Neuronal stem cell (in vitro differentiated cells): ENCODE data around the gene PRPF18.

ENCODE experiments used
- DNase-seq: peaks from one replicate; pipeline ENCODE4 v3.0.0-alpha.2; 2013; ENCODE audit warnings: low spot score
- H2AFZ ChIP-seq: one replicate; pipeline ENCODE4 v1.6.1; 2013; ENCODE audit warnings: mild to moderate bottlenecking, low read length, inconsistent platforms
- H2AK5ac ChIP-seq: 2 replicates; pipeline ENCODE4 v1.6.1; 2013; ENCODE audit warnings: low read depth, mild to moderate bottlenecking, inconsistent platforms, low read length, moderate library complexity, mixed read lengths
- H2BK120ac ChIP-seq: 2 replicates; pipeline ENCODE4 v1.6.1; 2013; ENCODE audit warnings: low read depth, mild to moderate bottlenecking, inconsistent platforms, low read length, moderate library complexity, mixed read lengths
- H2BK12ac ChIP-seq: one replicate; pipeline ENCODE4 v1.6.1; 2013; ENCODE audit warnings: low read length, inconsistent platforms
- H2BK15ac ChIP-seq: 2 replicates; pipeline ENCODE4 v1.6.1; 2013; ENCODE audit warnings: mild to moderate bottlenecking, low read length, inconsistent platforms, mixed read lengths
- H2BK5ac ChIP-seq: one replicate; pipeline ENCODE4 v1.6.1; 2013; ENCODE audit warnings: inconsistent platforms, mild to moderate bottlenecking, low read length, moderate library complexity
- H3K14ac ChIP-seq: one replicate; pipeline ENCODE4 v1.6.1; 2013; ENCODE audit warnings: low read length, inconsistent platforms
- H3K18ac ChIP-seq: 2 replicates; pipeline ENCODE4 v1.6.1; 2013; ENCODE audit warnings: low read length, inconsistent platforms
- H3K23ac ChIP-seq: 2 replicates; pipeline ENCODE4 v1.6.1; 2013; ENCODE audit warnings: low read depth, mild to moderate bottlenecking, mixed read lengths, low read length, inconsistent platforms; ENCODE audit not compliant: poor library complexity
- H3K27ac ChIP-seq: replicated peaks from 3 replicates; pipeline ENCODE4 v1.5.1; 2013; ENCODE audit warnings: low read length, inconsistent platforms
- H3K27me3 ChIP-seq, 3 experiments: 2 replicates each; pipeline ENCODE4 v1.6.1; 2013; ENCODE audit warnings: low read length in 3 of 3, mild to moderate bottlenecking in 2 of 3, inconsistent platforms in 1 of 3, low read depth in 1 of 3, mixed read lengths in 1 of 3, moderate library complexity in 1 of 3; ENCODE audit not compliant: control insufficient read depth in 3 of 3, insufficient read depth in 3 of 3
- H3K36me3 ChIP-seq, 2 donors: replicated peaks in 1 of 2; 2 replicates each; pipeline ENCODE4 v1.6.1; 2013; ENCODE audit warnings: low read length in 2 of 2; ENCODE audit not compliant: control insufficient read depth in 2 of 2, insufficient read depth in 2 of 2
- H3K4ac ChIP-seq: 2 replicates; pipeline ENCODE4 v1.6.1; 2013; ENCODE audit warnings: inconsistent platforms, mild to moderate bottlenecking, low read length, moderate library complexity
- H3K4me1 ChIP-seq, 2 donors: 1 replicate in 1 of 2; 2 replicates in 1 of 2; pipeline ENCODE4 v1.6.1; 2013; ENCODE audit warnings: low read length in 2 of 2, low read depth in 1 of 2; ENCODE audit not compliant: control insufficient read depth in 2 of 2, insufficient read depth in 1 of 2
- H3K4me2 ChIP-seq: one replicate; pipeline ENCODE4 v1.6.1; 2013; ENCODE audit warnings: mild to moderate bottlenecking, low read length, inconsistent platforms; ENCODE audit not compliant: insufficient read depth, poor library complexity, severe bottlenecking
- H3K4me3 ChIP-seq, 2 donors: 2 replicates each; pipeline ENCODE4 v1.5.1; 2013; ENCODE audit warnings: low read length in 2 of 2, mild to moderate bottlenecking in 2 of 2, inconsistent platforms in 1 of 2, moderate library complexity in 1 of 2
- H3K79me1 ChIP-seq: one replicate; pipeline ENCODE4 v1.6.1; 2013; ENCODE audit warnings: low read depth, mild to moderate bottlenecking, inconsistent platforms, low read length, moderate library complexity
- H3K9ac ChIP-seq: one replicate; pipeline ENCODE4 v1.6.1; 2013; ENCODE audit warnings: mild to moderate bottlenecking, low read depth, low read length, inconsistent platforms; ENCODE audit not compliant: poor library complexity
- H3K9me3 ChIP-seq, 2 donors: replicated peaks in 1 of 2; 2 replicates each; pipeline versions ENCODE3 to v1.6.1; 2013; ENCODE audit warnings: low read length in 2 of 2, mild to moderate bottlenecking in 2 of 2, inconsistent platforms in 1 of 2, low read depth in 1 of 2, mixed read lengths in 1 of 2, moderate library complexity in 1 of 2; ENCODE audit not compliant: control insufficient read depth in 2 of 2, insufficient read depth in 1 of 2
- H4K8ac ChIP-seq: one replicate; pipeline ENCODE4 v1.6.1; 2013; ENCODE audit warnings: low read depth, mild to moderate bottlenecking, inconsistent platforms, low read length, moderate library complexity
- H4K91ac ChIP-seq: one replicate; pipeline ENCODE4 v1.6.1; 2013; ENCODE audit warnings: low read length, low read depth, mild to moderate bottlenecking, inconsistent platforms; ENCODE audit not compliant: poor library complexity
- WGBS, 2 donors: extraction: QIAGEN DNeasy Blood & Tissue Kit; methylation state at CpG; one replicate each; pipeline ENCODE4 v1.1.7; 2013; ENCODE audit warnings: missing lambda C conversion rate in 2 of 2, mixed read lengths in 1 of 2; ENCODE audit not compliant: insufficient read length in 2 of 2, insufficient replicate concordance in 1 of 2; ENCODE audit errors: extremely low coverage in 2 of 2; 5-methylcytosine and 5-hydroxymethylcytosine counted together

Gene PRPF18

DNA sequence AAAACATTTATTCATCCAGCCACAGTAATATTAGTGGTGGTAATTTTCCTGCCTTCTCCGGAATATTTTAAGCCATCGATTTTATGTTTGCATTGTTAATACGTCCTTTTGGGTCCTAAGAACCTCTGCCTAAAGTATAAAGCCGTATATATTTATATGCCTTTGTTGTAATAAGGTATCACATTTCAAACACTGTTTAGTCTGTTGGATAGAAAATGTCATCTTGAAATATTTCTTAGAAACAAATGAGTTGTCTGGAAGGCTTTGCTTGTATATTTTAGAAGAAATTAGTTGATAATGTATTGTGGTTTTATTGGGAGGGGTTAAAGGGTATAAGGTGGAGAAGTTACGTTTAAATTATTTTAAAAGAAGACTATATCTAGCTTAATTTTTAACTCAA lies 11.1 kb downstream of the PRPF18 start:
- Histone ChIP-seq H4K8ac (no peak overlapping the region), H2AFZ (no peak overlapping the region), H4K91ac (no peak overlapping the region), H3K79me1 (no peaks in the 10 kb centered on the region), H3K27me3 (no peaks in the 10 kb centered on the region), H3K4me2 (no peak overlapping the region), H2BK120ac (no peak overlapping the region), H3K9me3 (no peaks in the 10 kb centered on the region), H3K14ac (no peak overlapping the region), H3K23ac (no peak overlapping the region), H3K4me3 (no peak overlapping the region), H3K9ac (no peak overlapping the region), H2BK5ac (no peak overlapping the region), H3K18ac (no peak overlapping the region), H3K36me3 (peaks cover 0 to 37% of the 10 kb centered on the region in 2 donors), H3K27ac (no peak overlapping the region), H2BK15ac (no peak overlapping the region), H3K4me1 (no peaks in the 10 kb centered on the region), H3K4ac (no peak overlapping the region), H2AK5ac (no peak overlapping the region), H2BK12ac (no peak overlapping the region)
- WGBS, 2 donors: 100% methylated on average over 1 of the region's 5 CpGs; no CpG with 5 or more reads in 1 of the 2 donors
- DNase-seq: no peak

DNA sequence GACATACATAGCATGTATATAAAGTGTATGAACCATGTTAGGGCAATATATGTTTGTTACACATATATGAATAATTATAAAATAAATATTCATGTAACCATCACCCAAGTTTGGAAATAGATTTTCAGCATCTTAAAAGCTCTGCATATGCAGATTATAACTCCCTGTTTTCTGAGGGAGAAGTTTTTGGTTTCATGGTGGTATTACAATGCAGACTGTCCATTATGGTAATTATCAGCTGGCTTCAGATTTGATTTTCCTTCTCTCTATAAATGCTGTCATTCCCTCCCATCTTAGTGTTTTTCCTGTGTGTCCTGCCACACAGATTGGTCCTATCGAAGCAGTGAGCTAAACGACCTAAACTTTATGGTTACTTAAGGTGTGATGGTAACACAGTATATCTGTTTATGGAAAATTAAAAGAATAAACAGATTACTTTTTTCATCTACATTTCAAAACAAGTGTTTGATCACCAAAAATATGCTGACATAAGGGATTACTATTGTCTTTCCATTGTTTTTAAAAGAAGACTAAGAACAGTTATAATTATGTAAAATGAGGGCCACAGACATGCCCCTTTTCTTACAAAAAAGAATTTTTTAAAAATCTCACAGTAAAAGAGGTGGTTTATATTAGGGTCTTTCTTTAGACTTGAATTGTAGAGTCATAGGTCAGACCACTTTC lies 17.7 kb downstream of the PRPF18 start:
- no CpG with 5 or more reads among the region's 2 CpGs for WGBS, 2 donors
- no peak overlapping the region for H3K18ac ChIP-seq
- no peak overlapping the region for H2BK15ac ChIP-seq
- no peak overlapping the region for H2BK120ac ChIP-seq
- H3K4me3 ChIP-seq: no peak overlapping the region
- H4K91ac ChIP-seq: no peak overlapping the region
- no peak overlapping the region for H3K23ac ChIP-seq
- no peak overlapping the region for H2AFZ ChIP-seq
- H4K8ac ChIP-seq: no peak overlapping the region
- no peaks in the 10 kb centered on the region for H3K4me1 ChIP-seq
- H3K14ac ChIP-seq: no peak overlapping the region
- no peaks in the 10 kb centered on the region for H3K27me3 ChIP-seq
- H2BK12ac ChIP-seq: no peak overlapping the region
- no peaks in the 10 kb centered on the region for H3K9me3 ChIP-seq
- no peak overlapping the region for H2BK5ac ChIP-seq
- no peak overlapping the region for H3K27ac ChIP-seq
- no peak overlapping the region for H3K4ac ChIP-seq
- H3K79me1 ChIP-seq: no peaks in the 10 kb centered on the region
- no peak overlapping the region for H2AK5ac ChIP-seq
- H3K4me2 ChIP-seq: no peak overlapping the region
- H3K9ac ChIP-seq: no peak overlapping the region
- peaks cover 0 to 40% of the 10 kb centered on the region in 2 donors for H3K36me3 ChIP-seq
- DNase-seq: no peak

DNA sequence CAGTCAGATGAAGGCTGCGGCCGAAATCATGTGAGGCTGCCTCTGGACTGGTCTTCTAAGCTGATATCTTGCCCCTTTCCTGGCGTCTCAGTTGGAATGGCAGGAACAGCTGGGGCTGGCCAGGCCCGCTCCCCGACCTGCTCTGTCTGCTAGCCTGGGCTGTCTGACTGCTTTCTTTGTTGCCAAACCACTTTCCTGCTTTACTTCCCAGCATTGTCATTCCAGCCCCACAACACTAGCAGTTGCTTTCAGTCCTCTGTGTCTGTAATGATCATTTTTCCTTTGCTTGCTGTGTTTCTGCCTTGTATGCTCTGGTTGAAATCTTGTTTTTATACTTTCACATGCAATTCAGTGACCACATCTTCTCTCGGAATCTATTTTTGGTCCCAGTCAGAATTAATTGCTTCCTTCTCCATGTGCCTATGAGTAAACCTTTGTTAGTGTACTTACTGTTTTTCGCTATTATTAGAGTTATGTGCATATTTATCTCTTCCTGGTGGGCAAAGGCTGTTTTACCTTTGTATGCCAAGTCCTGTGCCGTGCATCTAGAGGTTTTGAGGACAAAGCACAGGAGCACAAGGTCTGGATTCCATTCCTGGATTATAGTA lies 21.6 kb downstream of the PRPF18 start:
- Histone ChIP-seq H3K9me3 (no peaks in the 10 kb centered on the region), H3K4me3 (no peak overlapping the region), H3K14ac (no peak overlapping the region), H2BK12ac (no peak overlapping the region), H3K27me3 (no peaks in the 10 kb centered on the region), H2BK120ac (no peak overlapping the region), H2AFZ (no peak overlapping the region), H3K79me1 (no peaks in the 10 kb centered on the region), H3K4me2 (no peak overlapping the region), H3K4ac (no peak overlapping the region), H3K4me1 (no peaks in the 10 kb centered on the region), H3K27ac (no peak overlapping the region), H3K18ac (no peak overlapping the region), H4K8ac (no peak overlapping the region), H2AK5ac (no peak overlapping the region), H4K91ac (no peak overlapping the region), H3K9ac (no peak overlapping the region), H2BK15ac (no peak overlapping the region), H3K23ac (no peak overlapping the region), H3K36me3 (peaks cover 0 to 51% of the 10 kb centered on the region in 2 donors), H2BK5ac (no peak overlapping the region)
- no peak for DNase-seq
- no CpG with 5 or more reads among the region's 8 CpGs for WGBS, 2 donors

DNA sequence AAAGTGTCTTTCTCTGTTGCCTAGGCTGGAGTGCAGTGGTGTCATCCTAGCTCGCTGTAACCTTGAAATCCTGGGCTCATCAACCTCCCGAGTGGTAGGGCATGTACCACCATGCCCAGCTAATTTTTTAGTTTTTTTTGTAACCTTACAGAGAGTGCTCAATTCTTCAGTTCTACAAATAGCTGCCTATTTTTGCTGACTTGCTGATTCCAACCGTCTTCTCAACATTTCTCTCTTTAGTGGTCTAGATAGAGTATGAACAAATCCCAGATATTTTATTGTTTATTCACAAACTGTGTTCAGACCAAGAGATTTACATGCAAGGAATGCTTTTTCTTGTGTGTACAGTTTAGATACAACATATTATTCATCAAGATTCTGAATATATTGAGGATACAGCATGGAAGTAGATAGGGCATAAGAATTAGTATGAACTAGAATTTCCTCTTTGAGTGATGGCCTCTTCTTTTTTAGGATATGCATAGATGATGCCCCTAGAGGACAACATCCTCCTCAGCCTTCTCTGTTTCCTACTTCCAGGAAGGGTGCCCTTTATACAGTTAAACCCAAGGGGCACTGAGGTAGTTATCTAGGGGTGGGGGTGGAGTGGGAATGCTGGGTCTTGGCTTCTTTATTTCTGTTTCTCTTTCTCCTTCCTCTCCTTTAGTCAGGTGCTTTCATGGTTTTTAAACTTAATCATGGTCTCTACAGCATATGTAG lies 26.0 kb downstream of the PRPF18 start:
- DNase-seq: no peak
- Histone ChIP-seq H2BK5ac (no peak overlapping the region), H4K91ac (no peak overlapping the region), H3K36me3 (peaks cover 0 to 58% of the 10 kb centered on the region in 2 donors), H3K9ac (no peak overlapping the region), H3K79me1 (no peaks in the 10 kb centered on the region), H3K9me3 (no peaks in the 10 kb centered on the region), H3K4me1 (peaks cover 10 to 16% of the 10 kb centered on the region in 2 donors), H4K8ac (no peak overlapping the region), H2BK15ac (no peak overlapping the region), H2AK5ac (no peak overlapping the region), H3K23ac (no peak overlapping the region), H3K4me2 (no peak overlapping the region), H3K27ac (no peak overlapping the region), H2BK12ac (no peak overlapping the region), H3K14ac (no peak overlapping the region), H3K4ac (no peak overlapping the region), H2AFZ (no peak overlapping the region), H2BK120ac (no peak overlapping the region), H3K18ac (no peak overlapping the region), H3K27me3 (no peaks in the 10 kb centered on the region), H3K4me3 (no peak overlapping the region)
- no CpG with 5 or more reads among the region's 3 CpGs for WGBS, 2 donors
